ENCODE results near the gene CYP11A1.
"Not testable (repeated sequence)": the region's sequence is repeated elsewhere in the genome, so short reads cannot be mapped to it uniquely, and the experiment has no call there.

The CYP11A1 gene

DNA sequence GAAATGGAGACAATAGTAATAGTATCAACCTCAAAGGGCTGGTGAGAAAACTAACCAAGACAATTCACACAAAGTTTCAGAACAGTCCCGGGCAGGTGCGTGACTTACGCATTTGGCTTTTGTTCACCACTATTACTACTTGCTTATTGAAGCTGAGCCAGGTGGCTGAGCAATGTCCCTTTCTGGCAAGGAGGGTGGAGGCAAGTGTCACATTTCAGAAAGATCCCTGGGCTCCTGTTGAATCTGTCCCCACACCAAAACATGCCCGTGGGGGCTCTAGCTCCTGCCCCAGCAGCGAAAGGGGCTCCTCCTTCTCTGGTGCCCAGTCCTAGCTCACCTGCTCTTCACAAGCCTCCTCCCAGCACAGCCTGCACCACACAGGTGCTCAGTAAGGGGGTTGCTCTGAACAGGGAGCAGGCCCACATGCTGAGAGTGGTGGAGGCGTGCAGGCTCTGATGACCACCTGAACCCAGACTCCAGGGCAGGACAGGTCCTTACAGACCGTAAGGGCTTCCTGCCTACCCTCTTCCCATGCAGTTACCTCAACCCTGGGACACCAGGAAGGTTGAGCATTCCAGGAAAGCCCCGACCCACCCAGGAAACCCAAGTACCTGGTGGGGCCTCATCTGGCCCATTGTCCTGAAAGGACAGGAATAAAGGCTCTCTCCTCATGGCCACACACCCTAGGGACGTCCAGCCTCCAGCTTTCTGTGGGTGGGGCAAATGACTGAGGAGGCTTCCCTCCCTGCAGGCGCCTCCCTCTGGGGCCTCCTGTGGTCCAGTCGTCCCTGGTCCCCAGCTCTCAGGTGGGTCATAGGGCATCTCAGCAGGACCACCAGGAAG, 33.7 kb upstream of the CYP11A1 start:
- no peak for DNase-seq (ENCODE audit: low read depth, low spot score)

DNA sequence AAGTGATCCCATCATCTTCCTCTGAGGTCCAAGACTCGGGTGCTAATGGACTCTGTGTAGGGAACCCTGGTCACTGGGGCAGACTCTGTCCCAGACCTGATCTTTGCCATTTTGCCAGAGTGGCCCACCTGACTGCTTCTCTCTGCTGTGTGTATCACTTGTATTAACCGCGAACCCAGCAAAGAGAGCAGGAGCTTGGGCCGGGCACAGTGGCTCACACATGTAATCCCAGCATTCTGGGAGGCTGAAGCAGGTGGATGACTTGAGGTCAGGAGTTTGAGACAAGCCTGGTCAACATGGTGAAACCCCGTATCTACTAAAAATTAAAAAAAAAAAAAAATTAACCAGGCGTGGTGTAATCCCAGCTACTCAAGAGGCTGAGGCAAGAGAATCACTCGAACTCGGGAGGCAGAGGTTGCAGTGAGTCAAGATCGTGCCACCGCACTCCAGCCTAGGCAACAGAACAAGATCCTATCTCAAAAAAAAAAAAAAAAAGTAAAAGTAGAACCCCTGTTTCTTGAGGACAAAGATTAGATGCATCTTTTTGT, 32.9 kb upstream of the CYP11A1 start:
- no peak for DNase-seq (ENCODE audit: low read depth, low spot score)

DNA sequence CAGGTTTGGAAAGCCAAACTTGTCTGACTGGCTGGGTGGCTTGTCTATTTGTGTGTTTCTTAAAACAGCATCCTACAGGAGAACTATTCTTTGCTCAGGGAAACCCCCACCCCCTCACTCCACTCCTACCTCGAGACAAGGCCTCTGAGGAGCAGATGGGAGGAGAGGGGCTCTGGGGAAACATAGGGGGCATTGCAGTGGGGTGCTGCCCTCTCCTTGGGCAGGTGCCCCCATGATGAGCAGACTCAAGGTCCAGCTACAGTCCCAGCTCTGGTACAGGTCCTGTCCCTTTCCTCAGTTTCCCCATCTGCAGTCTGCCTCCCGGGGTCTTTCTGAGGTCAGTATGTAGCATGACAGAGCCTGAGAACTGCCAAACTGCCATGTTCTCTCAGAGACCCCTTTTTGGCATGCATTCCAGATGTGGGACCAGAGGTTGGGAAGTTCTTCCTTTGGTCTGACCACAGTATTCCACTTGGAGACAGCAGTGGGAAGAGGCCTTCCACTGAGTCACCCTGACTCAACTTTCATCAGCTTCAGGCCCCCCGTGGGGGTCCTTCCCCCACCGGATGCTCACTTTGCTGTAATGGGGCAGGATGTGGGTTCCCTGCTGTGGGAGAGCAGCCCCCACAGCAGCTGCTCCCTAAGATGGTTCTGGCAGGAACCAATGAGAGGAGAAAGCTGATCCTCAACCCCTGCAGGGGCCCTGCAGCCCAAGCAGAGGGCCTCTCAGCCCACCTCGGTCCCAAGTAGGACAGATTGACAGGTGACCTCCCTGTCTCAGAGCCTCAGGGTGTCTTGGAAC, 32.3 kb upstream of the CYP11A1 start:
- DNase-seq (ENCODE audit: low read depth, low spot score) = no peak

DNA sequence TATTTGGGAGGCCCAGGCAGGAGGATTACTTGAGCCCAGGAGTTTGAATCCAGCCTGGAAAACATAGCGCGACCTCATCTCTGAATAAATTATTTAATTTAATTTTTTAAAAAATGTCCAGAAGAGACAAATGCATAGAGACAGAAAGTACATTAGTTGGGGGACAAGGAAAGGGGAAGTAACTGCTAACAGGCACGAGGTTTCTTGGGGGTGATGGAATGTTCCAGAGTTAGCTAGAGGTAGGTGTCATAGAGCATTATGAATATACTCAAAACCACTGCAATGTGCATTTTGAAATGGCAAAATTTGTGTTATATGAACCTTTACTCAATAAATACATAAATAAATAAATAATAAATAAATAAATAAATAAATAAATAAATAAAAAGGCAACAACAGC, 31.7 kb upstream of the CYP11A1 start:
- DNase-seq (ENCODE audit: low read depth, low spot score) = no peak

DNA sequence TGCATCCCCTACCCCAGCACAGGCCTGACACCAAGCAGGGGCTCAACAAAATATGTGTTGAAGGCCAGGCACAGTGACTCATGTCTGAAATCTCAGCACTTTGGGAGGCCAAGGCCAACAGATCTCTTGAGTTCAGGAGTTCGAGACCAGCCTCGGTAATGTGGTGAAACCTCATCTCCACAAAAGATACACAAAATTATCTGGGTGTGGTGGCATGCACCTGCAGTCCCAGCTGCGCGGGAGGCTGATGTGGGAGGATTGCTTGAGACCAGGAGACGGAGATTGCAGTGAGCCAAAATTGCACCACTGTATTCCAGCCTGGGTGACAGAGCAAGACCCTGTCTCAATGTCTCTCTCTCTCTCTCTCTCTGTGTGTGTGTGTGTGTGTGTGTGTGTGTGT, 30.7 kb upstream of the CYP11A1 start:
- no peak for DNase-seq (ENCODE audit: low read depth, low spot score)

DNA sequence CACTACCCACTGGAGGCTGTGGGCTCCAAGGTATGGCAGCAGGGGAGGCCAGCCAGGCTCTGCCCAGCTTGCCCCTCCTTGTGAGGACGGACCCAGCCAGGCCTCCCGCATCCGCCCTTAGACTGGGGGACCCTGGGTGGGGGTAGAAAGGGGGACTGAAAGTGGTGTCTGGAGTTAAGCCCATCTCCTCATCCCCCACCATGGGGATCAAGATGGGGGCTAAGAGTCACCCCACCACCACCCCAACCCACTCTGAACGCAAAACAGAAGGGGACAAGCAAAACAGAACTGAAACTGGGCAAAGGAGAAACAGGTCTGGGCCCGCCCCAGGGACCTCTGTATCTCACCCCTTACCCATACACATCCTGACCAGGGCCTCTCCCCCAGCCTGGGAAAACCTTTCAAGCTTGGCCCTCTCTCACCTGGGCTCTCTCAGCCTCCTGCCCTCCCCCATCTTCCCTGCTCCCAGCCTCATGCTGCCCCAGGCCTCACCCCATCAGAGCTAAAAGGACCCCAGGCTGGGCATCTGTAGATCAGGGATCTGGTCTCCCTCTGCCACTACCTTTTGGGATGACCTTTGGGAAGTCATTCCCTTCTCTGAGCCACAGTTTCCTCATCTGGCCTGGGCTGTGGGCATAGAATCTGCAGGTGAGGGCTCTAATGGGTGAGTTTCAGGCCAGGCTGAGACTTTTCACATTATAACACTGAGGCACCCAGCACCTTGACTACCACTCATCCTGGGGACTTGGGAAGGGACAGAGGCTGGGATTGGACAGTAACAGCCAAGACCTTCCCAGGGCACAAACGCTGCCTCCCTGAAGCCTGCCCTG, 30.0 kb upstream of the CYP11A1 start:
- DNase-seq (ENCODE audit: low read depth, low spot score) = no peak

DNA sequence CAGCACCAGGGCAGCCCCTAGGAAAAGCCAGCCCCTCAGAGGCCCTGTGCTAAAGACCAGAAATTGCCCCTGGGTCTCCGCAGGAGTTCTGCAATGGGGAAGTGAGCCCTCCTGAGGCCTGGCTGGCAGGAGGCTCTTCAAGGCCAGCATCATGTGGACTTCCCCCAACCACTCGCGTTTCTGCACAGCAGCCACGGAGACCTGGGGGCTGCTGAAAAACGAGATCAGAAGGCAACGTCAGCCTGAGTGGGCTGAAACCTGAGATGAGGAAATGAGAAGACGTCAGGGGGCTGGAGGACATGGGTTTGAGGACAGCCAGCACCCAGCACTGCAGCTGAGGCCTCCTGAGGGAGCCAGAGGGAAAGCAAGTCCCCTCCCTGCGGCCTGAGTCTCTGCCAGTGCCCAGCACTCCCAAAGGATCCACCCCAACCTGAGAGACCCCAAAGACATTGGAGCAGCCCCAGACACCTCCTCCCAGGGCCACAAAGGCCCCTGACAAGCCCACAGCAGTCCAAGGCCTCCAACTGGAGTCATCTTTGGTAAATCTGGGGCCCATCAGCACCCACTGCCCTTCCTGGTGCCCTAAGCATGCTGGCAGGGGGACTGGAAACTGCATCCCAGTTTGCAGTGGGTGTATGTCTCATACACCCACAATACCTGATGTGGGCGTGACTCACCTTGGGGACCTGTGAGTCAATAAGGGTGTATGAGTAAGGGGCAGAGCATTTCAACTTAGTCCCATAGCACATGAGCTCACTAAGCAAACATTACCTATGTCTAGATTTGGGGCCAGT, 29.2 kb upstream of the CYP11A1 start:
- no peak for DNase-seq (ENCODE audit: low read depth, low spot score)

DNA sequence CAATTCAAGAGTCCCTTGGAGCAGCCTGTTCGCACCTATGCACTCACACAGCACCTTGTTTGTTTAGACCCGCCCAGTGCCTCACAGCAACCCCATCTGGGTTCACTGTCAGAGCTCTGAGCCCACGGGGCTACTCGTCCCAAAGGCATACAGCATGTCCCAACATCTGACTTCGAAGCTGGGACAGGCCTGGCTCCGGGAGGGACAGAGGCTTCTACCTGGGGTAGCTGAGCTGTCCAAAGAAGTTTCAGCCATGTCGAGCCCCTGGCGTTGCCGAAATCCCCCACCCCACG, 28.6 kb upstream of the CYP11A1 start:
- DNase-seq (ENCODE audit: low read depth, low spot score) = no peak

DNA sequence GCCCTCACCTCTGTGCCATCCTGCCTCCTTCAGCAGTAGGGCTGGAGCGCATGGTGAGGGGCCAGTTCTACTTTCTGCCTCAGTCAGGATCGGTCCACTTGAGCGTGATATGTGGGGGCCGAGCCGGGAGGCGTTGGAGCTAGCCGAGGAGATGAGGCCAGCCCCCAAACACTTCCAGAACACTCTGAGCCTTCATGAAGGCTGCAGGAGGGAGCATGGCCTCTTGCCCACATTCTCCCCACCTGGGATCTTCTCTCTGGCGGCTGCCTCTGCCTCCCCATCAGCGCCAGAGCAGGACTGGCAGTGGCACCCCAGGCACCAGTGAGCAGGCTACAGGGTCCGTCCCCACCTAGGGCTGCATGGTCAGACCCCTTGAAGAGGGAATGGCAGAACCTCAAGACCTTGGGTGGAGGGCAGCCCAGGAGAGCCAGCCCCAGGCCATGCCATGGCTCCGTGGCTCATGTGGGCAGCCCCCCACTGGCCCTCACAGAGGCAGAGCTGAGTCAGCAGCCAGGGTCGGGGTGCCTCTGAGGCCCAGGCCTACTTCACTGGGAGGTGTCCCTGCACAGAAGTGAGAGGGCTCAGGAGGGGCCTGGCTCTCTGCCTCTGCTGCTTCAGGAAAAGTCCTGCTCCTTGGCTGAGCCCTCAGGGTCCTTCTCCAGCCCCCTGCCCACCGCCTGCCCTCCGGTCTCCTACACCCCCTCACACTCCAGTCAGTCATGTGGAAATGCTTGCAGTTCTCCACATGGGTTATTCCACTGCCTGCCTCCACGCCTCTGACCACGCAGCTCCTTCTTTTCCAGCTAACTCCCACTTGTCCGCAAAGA, 28.1 kb upstream of the CYP11A1 start:
- no peak for DNase-seq (ENCODE audit: low read depth, low spot score)

DNA sequence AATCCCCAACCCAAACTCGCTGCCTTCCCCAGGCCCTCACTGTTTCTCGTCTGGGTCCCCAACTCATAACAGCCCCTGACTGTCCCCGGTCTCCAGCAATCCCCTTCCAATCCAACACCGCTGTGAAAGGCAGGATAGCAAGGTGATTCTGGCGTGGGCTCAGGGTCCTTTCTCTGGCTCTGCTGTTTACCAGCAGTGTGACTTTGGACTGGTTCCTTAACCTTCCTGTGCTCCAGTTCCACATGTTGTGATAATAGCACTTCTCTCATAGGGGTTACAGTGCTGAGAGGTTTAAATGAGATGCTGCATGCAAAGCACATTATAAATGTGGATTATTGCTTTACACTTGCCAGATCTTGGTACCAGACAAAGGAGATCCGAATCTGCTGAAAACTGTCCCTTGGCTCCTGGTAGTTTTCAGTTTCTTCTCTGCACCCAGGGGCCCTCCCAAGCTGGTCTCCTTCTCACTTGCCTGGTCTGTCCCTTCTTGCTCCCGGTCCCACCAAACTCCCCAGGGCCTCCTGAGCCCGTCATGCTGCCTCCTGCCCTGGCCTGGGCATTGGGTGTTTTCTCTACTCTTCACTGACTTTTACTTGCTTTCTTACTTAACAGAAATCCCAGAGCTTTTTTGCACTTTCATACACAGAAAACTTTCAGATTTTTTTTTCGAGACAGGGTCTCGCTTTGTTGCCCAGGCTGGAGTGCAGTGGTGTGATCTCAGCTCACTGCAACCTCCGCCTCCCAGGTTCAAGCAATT, 26.8 kb upstream of the CYP11A1 start:
- DNase-seq (ENCODE audit: low read depth, low spot score) = no peak

DNA sequence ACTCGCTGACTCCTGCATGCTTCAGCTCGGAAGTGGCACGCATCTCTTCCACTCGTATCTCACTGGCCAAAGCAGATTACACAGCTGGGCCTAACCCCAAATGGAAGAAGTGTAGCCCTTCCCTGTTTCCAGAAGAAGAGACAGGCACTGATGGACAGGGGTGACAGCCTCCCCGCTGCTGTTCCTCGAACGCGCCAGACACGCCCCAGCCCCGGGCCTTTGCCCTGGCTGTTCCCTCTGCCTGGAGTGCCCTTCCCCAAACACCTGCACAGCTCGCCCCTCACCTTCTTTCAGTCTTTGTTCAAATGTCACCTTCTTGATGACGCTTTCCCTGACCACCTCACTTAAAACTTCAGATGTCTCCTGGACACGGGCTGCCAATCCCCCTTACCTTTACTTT, 26.0 kb upstream of the CYP11A1 start:
- DNase-seq (ENCODE audit: low read depth, low spot score) = no peak

DNA sequence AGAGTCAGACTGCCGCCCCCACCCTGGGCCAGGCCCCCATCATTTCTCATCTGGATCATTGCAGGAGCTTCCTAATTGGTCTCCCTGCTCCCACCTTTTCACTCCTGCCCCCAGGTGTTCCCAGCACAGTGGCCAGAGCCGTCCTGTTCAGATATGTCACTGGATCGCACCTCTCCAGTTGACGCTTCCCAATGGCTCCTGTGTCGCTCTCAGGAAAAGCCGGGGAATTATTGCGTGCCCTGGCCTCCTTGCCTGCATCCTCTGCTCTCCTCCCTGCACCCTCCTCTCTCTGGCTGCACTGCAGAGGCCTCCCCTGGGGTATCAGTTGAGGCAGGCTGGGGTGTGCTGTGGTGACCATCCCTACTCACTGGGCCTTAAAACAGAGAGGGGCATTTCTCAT, 25.5 kb upstream of the CYP11A1 start:
- no peak for DNase-seq (ENCODE audit: low read depth, low spot score)

DNA sequence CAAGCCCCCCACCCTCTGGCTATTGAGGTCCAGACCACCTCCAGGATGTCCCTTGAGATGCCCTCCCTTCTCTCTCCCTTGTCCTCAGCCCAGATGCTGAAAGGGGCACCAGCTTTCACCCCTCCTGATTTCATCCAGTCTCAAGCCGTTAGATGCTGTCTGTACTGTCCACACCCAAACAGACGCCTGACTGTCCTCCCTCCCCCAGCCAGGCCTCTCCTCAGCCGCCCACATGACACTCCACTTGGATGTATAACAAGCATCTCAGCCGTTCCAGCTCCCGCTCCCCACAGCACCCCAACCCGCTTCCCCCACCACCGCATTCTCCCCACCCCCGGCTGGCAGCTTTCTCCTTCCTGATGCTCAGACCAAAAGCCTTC, 25.0 kb upstream of the CYP11A1 start:
- DNase-seq (ENCODE audit: low read depth, low spot score) = no peak

DNA sequence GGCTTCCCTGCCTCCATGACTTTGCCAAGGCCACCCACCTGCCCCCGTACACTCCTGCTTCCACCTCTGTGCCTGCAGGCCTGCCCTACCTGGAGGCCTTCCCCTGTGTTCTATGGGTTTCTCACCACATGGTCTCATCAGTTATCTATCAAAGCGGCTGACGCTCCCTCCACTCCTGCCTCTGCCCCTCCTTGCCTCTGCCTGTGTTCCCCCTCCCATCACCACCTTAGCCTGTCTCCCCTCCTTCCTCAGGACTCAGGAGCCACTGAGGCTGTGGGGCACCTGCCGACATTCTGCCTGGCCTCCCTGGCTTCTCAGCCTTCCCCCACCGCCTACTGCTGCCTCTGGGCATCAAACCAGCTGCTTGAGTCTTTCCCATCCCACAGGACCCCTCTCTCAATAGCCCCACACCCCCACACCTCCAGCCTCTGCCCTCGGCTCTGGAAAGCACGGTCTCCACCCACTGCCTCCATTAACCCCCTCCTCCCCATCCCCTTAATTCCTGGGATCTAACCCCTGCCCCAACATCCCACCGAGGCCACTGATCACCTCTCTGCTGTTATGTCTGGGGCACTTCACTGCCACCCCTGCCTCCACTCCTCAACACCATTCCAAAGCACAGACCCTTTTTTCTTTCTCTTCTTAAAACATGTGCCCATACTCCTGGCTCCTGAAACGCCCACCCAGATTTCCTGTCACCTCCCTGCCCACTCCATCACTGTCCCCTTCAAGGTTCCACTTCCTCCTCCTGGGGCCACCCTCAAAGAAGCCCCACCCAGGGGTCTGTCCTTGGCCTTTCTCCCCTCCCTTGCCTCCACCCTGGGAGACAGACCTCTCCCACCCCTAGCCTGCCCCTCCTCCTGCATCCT, 24.4 kb upstream of the CYP11A1 start:
- DNase-seq (ENCODE audit: low read depth, low spot score) = no peak

DNA sequence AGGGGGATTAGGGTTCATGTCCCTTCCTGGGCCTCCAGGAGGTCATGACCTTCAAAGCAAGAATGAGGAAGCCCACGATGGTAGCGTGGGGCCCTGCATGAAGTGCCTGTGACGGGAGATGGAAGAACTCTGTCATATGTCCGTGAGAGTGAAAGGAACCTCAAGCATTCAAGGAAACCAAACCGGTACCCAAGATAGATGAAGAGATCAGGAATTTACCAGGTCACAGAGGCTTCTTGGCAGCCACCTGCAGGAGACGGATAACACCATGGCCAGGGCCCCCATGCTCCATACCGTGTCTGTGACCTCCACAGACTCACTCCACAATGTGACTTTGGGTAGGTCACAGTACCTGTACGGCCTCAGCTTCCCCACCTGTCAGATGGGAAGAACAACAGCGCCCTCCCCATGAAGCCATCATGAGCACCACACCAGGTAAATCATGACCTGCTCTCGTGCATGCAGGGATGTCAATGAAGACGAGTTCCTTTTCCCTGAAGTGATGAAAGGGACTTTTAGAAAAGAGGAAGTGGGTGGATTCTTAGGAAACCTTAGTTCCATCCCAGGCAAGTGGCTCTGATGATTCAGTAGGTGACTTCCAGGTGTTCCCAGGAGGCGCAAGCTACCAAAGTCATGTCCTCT, 23.3 kb upstream of the CYP11A1 start:
- DNase-seq (ENCODE audit: low read depth, low spot score) = no peak

DNA sequence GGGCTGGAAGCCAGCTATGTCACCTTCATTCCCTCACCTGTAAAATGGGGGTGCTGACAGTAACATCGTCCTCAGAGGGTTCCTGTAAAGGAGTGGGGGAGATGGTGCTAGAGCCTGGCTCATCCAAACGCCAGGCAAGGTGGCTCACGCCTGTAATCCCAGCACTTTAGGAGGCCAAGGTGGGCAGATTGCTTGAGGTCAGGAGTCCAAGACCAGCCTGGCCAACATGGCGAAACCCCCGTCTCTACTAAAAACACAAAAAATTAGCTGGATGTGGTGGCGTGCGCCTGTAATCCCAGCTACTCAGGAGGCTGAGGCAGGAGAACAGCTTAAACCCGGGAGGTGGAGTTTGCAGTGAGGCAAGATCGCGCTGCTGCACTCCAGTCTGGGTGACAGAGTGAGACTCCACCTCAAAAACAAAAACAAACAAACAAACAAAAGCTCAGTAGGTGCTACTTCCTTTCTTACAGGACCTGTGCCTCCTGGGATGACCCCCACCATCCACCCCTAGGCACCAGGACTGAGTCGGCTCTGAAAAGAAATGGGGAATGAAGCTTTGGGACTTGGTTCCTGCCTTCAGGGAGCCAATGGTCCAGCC, 22.7 kb upstream of the CYP11A1 start:
- not testable (repeated sequence) for DNase-seq (ENCODE audit: low read depth, low spot score)

DNA sequence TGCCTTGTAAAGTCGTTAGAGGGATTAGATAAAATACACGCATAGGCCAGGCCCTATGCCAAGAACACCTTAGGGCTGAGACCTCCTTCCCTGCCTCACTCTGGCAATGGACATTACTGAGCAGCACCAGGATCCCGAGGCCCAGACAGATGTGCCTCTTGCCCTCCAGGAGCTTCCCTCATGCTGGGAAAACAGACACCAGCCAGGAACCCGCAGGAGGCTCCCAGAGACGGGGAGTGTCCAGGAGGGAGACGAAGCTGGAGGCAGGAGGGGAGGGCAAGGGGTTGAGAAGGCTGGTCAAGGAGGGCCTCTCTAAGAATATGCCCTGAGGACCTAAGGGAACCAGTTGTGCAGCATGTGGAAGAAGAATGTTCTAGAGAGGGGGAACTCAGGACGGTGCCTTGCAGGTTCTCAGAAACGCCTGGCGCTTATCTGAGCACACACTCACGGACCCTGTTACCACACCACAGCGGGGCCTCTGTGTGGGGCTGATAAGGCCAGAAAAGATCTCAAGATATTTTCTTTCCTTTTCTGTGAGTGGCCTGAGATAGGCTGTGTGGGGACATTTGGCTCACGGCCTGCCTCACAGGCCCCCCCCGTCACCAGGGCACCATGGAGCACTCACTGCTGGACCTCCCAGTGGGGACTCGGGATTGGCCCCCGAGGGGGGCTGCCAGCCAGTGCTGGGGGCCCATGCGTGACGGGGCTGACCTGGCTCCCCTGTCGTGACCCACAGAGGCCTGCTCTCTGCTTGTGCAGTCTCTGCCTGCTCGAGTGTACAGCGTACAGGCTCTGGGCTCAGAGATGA, 22.0 kb upstream of the CYP11A1 start:
- DNase-seq (ENCODE audit: low read depth, low spot score) = no peak

Measured in activated naive CD8-positive, alpha-beta T cell treated with anti-CD3 and anti-CD28 coated beads, Interleukin-2, amount 50 U/mL, for 16 hours (primary cell).